AG08396 (cell line): ENCODE data around the gene ZNF804B.

Experiments
- DNase-seq: peaks from one replicate; pipeline ENCODE4 v3.0.0; 2012; ENCODE audit warnings: low spot score, mixed read lengths

Gene ZNF804B

DNA sequence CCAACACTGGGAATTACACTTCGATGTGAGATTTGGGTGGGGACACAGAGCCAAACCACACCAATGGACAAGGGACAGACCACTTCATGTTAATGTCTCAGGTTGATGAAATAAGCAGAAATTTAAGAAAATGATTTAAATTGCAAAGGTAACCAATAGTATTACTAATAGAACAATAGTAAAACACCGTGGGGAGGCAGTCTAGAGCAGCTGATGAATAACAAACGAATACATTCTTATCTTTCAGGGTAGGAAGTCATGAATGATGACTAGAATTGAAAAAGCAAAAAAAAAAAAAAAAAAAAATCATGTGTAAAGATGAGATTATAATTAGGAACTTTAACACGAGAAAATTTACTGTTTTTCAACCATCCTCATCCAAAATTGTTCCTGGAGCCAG, 207.9 kb downstream of the ZNF804B start:
- no peak for DNase-seq

- no peak for DNase-seq
Observed at GRCh38 chr7:88969167-88969566, 209.7 kb downstream of the ZNF804B start.

GRCh38 chr7:88985295-88985694, 225.8 kb downstream of the ZNF804B start:
- no peak for DNase-seq

GRCh38 chr7:89001306-89001705, 241.8 kb downstream of the ZNF804B start:
- no peak for DNase-seq

- DNase-seq = no peak
Observed at GRCh38 chr7:89002981-89003956, 243.8 kb downstream of the ZNF804B start.

GRCh38 chr7:89012016-89012415, 252.5 kb downstream of the ZNF804B start:
- no peak for DNase-seq

GRCh38 chr7:89017695-89018094, 258.2 kb downstream of the ZNF804B start:
- no peak for DNase-seq

- no peak for DNase-seq
Observed at GRCh38 chr7:89021741-89022140, 262.2 kb downstream of the ZNF804B start.

DNA sequence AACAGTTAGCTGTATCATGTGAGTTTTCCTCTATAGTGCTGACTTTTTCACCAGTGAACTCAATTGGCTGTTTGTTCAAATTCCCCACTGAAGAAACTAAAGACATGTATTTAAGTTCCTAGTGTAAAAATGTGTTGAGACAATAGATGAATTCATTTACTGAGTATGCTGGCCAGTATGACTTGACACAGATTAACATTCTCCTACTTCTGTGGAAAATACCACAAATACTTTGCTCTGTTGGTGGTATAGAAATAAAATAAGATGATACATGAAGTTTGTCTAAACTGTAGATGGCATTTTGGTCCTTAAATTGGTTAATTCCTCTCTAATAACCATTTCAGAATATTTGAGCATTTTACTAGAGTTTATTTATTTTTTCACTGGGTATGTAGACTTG, 263.7 kb downstream of the ZNF804B start:
- no peak for DNase-seq

- no peak for DNase-seq
Observed at GRCh38 chr7:89023877-89024276, 264.4 kb downstream of the ZNF804B start.

DNA sequence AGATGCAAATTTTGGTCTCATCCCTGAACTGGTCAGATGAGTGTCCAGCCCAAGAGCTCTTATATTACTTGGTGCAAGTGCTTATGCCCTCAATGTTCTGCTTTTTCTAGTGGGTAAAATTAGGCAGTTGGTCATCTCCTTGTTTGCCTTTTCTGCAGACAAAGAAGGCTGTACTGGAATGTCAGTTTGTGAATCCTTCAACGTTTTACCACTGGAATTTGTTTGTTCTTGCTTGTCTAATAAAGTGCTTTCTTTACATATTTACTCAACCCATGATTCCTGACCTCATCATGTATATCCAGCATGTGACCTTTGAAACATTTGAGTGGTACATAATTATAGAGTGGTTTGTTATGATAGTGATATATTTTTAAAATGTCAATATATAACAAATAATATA, 268.3 kb downstream of the ZNF804B start:
- no peak for DNase-seq

DNA sequence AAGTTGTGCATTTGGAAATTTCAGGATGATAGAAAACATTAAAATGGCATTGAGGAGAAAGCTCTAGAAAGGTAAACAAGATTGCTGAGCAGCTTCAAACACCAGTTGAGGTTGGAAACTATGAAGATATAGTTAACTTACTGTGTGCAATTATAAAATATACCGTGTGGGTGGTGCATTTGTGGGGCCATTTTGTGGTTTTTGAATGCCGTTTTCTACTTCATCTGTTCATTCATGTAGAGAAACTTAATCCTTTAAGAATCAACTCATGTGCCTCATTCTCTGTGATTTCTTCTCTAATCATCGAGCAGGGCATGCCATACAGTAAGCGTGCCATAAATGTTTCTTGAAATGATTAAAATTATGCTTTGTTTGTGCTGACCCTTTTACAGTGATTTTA, 268.8 kb downstream of the ZNF804B start:
- no peak for DNase-seq

- no peak for DNase-seq
Observed at GRCh38 chr7:89029864-89030263, 270.4 kb downstream of the ZNF804B start.

DNA sequence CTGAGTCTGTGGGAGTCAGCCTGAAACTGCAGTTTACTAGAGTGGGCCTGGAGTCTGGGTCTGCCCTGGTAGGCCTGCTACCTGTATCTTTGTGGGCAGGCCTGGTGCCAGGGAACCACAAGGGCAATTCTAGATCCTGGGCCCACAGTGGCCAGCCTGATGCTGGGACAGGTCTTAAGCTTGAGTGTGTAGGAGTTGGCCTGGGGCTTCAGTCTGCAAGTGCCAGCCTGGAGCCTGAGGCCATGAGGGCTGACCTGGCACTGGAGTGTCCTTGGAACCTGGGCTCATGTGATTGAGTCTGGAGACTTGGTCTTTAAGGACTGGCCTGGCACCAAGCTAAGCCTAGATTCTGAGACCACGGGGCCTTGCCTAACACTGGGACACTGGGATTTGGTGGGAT, 281.7 kb downstream of the ZNF804B start:
- no peak for DNase-seq

DNA sequence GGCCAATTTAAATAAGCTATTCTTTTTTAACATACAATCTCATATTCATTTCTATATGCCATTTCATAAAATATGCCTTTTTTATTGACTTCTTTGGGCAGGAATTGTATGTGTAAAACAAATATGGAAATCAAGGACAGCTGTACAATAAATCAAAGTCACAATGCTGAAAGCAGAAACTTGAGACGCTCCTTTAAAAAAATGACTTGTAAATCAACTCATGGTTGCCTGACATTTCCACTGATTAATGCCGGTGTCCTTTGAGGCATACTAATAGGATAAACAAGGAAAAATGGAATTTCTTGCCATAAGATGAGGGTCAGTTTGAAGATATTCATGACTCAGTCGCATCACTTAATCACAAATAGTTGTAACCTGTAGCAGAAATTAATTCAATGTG, 283.4 kb downstream of the ZNF804B start:
- DNase-seq = no peak

DNA sequence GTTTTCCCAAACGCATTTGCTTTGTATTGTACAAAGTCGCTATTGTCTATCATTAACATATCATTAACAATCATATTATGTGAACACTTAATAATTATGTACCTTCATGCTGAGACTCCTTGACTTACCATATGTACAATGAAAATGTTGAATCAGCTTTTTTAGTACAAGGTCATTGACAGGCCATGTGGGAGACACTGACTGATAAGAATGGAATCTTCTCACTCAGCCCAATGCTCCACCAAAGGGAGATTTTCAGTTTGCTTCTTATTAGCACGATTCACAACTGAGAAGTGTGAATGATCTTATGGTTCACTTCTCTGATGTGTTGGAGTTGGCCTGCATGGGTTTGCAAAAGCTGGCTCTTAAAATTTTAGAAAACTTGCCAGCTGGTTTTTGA, 289.5 kb downstream of the ZNF804B start:
- no peak for DNase-seq

DNA sequence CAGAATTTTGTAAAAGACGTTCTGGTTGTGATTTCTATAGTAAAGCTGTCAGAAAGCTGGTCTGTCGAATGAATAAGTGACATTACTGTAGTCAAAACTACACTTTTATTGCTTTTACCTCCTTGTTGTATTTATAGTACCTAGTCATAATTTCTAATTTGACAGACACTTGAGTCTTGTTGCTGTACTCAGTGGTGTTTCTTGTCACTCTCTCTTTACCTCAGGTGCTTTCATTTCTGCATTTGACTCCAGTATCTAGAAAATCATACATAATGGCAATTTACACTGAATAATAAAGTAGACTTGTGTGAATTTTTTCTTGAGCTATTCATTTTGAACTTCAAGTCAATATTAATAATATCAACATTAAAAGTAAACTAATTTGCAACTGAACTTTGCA, 293.6 kb downstream of the ZNF804B start:
- no peak for DNase-seq

- DNase-seq = no peak
Observed at GRCh38 chr7:89054361-89054760, 294.9 kb downstream of the ZNF804B start.

DNA sequence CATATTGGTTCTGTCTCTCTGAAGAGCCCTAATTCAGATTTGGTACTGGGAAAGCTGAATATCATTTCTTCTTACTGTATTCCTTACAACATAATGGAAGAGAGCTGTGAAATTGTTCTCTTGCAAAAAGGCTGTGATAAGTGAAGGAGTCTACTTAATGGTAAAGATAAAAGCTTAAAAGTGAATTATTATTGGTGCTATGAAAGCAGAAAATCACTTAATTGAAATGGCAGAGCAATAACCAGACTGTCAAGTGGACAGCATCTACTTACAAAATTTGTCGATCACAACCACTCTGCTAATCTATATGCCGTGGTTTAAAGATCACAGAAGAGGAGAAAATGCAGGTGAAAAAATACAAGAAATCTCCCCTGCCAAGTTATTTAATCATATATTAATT, 300.7 kb downstream of the ZNF804B start:
- DNase-seq = no peak

DNA sequence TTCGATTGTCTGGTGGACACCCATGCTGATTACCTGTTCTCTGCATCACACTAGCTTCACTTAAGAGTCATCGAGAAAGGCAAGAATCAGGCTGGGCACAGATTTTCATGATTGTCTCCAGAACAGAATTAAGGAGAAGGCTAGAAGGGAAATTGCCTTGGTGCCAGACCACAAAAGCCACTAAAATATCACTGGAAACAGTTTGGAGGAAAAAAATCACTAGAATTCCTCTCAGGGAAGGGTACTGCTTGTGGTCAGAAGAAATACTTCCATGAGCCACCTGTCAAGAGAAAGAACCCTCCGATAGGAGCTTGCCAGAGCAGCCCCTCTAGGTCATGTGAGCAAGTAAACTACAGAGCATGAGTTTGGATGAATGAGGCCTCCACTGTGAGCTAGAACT, 305.3 kb downstream of the ZNF804B start:
- no peak for DNase-seq

GRCh38 chr7:89067048-89067447, 307.5 kb downstream of the ZNF804B start:
- DNase-seq = no peak

- no peak for DNase-seq
Observed at GRCh38 chr7:89072081-89072480, 312.6 kb downstream of the ZNF804B start.

GRCh38 chr7:89073776-89074175, 314.3 kb downstream of the ZNF804B start:
- DNase-seq = no peak

- no peak for DNase-seq
Observed at GRCh38 chr7:89077992-89078391, 318.5 kb downstream of the ZNF804B start.
